ENCODE results near the gene CABP5.
"Not testable (repeated sequence)": the region's sequence is repeated elsewhere in the genome, so short reads cannot be mapped to it uniquely, and the experiment has no call there.

CABP5 gene

GRCh38 chr19:48043675-48044258, at the start of gene CABP5:
TSS of gene CABP5 (minus strand) at chr19:48044079. CDS start at chr19:48043922, 157 bp downstream.
- H3K4me3 Mint-ChIP-seq, result no peak within 1 kb of the TSS
- peaks cover 33% of the 10 kb centered on the region for H3K27me3 Mint-ChIP-seq
- peaks cover 2% of the 10 kb centered on the region for H3K36me3 Mint-ChIP-seq
- no peaks in the 10 kb centered on the region for H3K9me3 Mint-ChIP-seq (ENCODE audit: low read depth)
- H3K4me1 Mint-ChIP-seq (ENCODE audit: low read depth), result no peaks in the 10 kb centered on the region
- H3K27ac Mint-ChIP-seq, result no peak within 1 kb of the TSS

- not testable (repeated sequence) for H3K27ac Mint-ChIP-seq; H3K4me1 Mint-ChIP-seq (ENCODE audit: low read depth); H3K4me3 Mint-ChIP-seq; H3K27me3 Mint-ChIP-seq
- H3K36me3 Mint-ChIP-seq, result peaks cover 21% of the 10 kb centered on the region
- peaks cover 12% of the 10 kb centered on the region for H3K9me3 Mint-ChIP-seq (ENCODE audit: low read depth)
Measured at GRCh38 chr19:48091111-48091718, 47.3 kb upstream of the CABP5 start.

GRCh38 chr19:48090281-48090802, 46.5 kb upstream of the CABP5 start:
- H3K36me3 Mint-ChIP-seq, result peaks cover 17% of the 10 kb centered on the region
- H3K27ac Mint-ChIP-seq, result no peak overlapping the region
- H3K4me3 Mint-ChIP-seq, result no peak overlapping the region
- peaks cover 12% of the 10 kb centered on the region for H3K9me3 Mint-ChIP-seq (ENCODE audit: low read depth)
- peaks cover 6% of the 10 kb centered on the region for H3K27me3 Mint-ChIP-seq
- no peaks in the 10 kb centered on the region for H3K4me1 Mint-ChIP-seq (ENCODE audit: low read depth)

GRCh38 chr19:48088991-48089390, 45.1 kb upstream of the CABP5 start:
- H3K4me1 Mint-ChIP-seq (ENCODE audit: low read depth); H3K9me3 Mint-ChIP-seq (ENCODE audit: low read depth); H3K27ac Mint-ChIP-seq; H3K27me3 Mint-ChIP-seq; H3K4me3 Mint-ChIP-seq; H3K36me3 Mint-ChIP-seq: not testable (repeated sequence)

- Mint-ChIP-seq H3K4me3 (no peak overlapping the region), H3K36me3 (no peaks in the 10 kb centered on the region), H3K27ac (no peak overlapping the region), H3K9me3 (ENCODE audit: low read depth) (no peaks in the 10 kb centered on the region), H3K4me1 (ENCODE audit: low read depth) (no peaks in the 10 kb centered on the region), H3K27me3 (peaks cover 8% of the 10 kb centered on the region)
Measured at GRCh38 chr19:48085904-48086864, 42.3 kb upstream of the CABP5 start.

GRCh38 chr19:48085076-48085475, 41.2 kb upstream of the CABP5 start:
- no peaks in the 10 kb centered on the region for H3K9me3 Mint-ChIP-seq (ENCODE audit: low read depth)
- no peaks in the 10 kb centered on the region for H3K4me1 Mint-ChIP-seq (ENCODE audit: low read depth)
- H3K36me3 Mint-ChIP-seq, result no peaks in the 10 kb centered on the region
- no peak overlapping the region for H3K4me3 Mint-ChIP-seq
- no peak overlapping the region for H3K27ac Mint-ChIP-seq
- peaks cover 8% of the 10 kb centered on the region for H3K27me3 Mint-ChIP-seq

- Mint-ChIP-seq H3K27me3 (peaks cover 3% of the 10 kb centered on the region), H3K27ac (no peak overlapping the region), H3K4me3 (no peak overlapping the region), H3K36me3 (no peaks in the 10 kb centered on the region), H3K4me1 (ENCODE audit: low read depth) (no peaks in the 10 kb centered on the region), H3K9me3 (ENCODE audit: low read depth) (no peaks in the 10 kb centered on the region)
Measured at GRCh38 chr19:48081106-48081505, 37.2 kb upstream of the CABP5 start.

- not testable (repeated sequence) for H3K4me1 Mint-ChIP-seq (ENCODE audit: low read depth); H3K4me3 Mint-ChIP-seq; H3K27ac Mint-ChIP-seq; H3K36me3 Mint-ChIP-seq; H3K27me3 Mint-ChIP-seq; H3K9me3 Mint-ChIP-seq (ENCODE audit: low read depth)
Measured at GRCh38 chr19:48070177-48070769, 26.4 kb upstream of the CABP5 start.

- no peak overlapping the region for H3K27ac Mint-ChIP-seq
- H3K27me3 Mint-ChIP-seq, result peaks cover 5% of the 10 kb centered on the region
- no peaks in the 10 kb centered on the region for H3K9me3 Mint-ChIP-seq (ENCODE audit: low read depth)
- H3K4me1 Mint-ChIP-seq (ENCODE audit: low read depth), result no peaks in the 10 kb centered on the region
- H3K4me3 Mint-ChIP-seq, result no peak overlapping the region
- peaks cover 2% of the 10 kb centered on the region for H3K36me3 Mint-ChIP-seq
Measured at GRCh38 chr19:48069435-48069834, 25.6 kb upstream of the CABP5 start.

GRCh38 chr19:48064509-48064908, 20.6 kb upstream of the CABP5 start:
- H3K36me3 Mint-ChIP-seq, result no peaks in the 10 kb centered on the region
- H3K4me3 Mint-ChIP-seq, result no peak overlapping the region
- H3K9me3 Mint-ChIP-seq (ENCODE audit: low read depth), result no peaks in the 10 kb centered on the region
- no peaks in the 10 kb centered on the region for H3K4me1 Mint-ChIP-seq (ENCODE audit: low read depth)
- H3K27ac Mint-ChIP-seq, result no peak overlapping the region
- H3K27me3 Mint-ChIP-seq, result peaks cover 7% of the 10 kb centered on the region

- H3K36me3 Mint-ChIP-seq, result no peaks in the 10 kb centered on the region
- H3K27ac Mint-ChIP-seq, result no peak overlapping the region
- H3K9me3 Mint-ChIP-seq (ENCODE audit: low read depth), result no peaks in the 10 kb centered on the region
- H3K4me1 Mint-ChIP-seq (ENCODE audit: low read depth), result no peaks in the 10 kb centered on the region
- no peak overlapping the region for H3K4me3 Mint-ChIP-seq
- peaks cover 5% of the 10 kb centered on the region for H3K27me3 Mint-ChIP-seq
Measured at GRCh38 chr19:48061401-48062344, 17.8 kb upstream of the CABP5 start.

- no peaks in the 10 kb centered on the region for H3K4me1 Mint-ChIP-seq (ENCODE audit: low read depth)
- no peaks in the 10 kb centered on the region for H3K36me3 Mint-ChIP-seq
- peaks cover 5% of the 10 kb centered on the region for H3K27me3 Mint-ChIP-seq
- no peak overlapping the region for H3K27ac Mint-ChIP-seq
- no peaks in the 10 kb centered on the region for H3K9me3 Mint-ChIP-seq (ENCODE audit: low read depth)
- no peak overlapping the region for H3K4me3 Mint-ChIP-seq
Measured at GRCh38 chr19:48060381-48060780, 16.5 kb upstream of the CABP5 start.

GRCh38 chr19:48059331-48059730, 15.5 kb upstream of the CABP5 start:
- H3K27me3 Mint-ChIP-seq, result peaks cover 5% of the 10 kb centered on the region
- H3K27ac Mint-ChIP-seq, result no peak overlapping the region
- no peaks in the 10 kb centered on the region for H3K36me3 Mint-ChIP-seq
- H3K4me3 Mint-ChIP-seq, result no peak overlapping the region
- no peaks in the 10 kb centered on the region for H3K9me3 Mint-ChIP-seq (ENCODE audit: low read depth)
- no peaks in the 10 kb centered on the region for H3K4me1 Mint-ChIP-seq (ENCODE audit: low read depth)

- H3K4me1 Mint-ChIP-seq (ENCODE audit: low read depth), result no peaks in the 10 kb centered on the region
Measured at GRCh38 chr19:48053856-48054255, 10.0 kb upstream of the CABP5 start.

More at GRCh38 chr19:48053856-48054255, 10.0 kb upstream of the CABP5 start:
- no peak overlapping the region for H3K4me3 Mint-ChIP-seq
- no peak overlapping the region for H3K27ac Mint-ChIP-seq
- H3K36me3 Mint-ChIP-seq, result peaks cover 6% of the 10 kb centered on the region
- H3K9me3 Mint-ChIP-seq (ENCODE audit: low read depth), result no peaks in the 10 kb centered on the region
- peaks cover 3% of the 10 kb centered on the region for H3K27me3 Mint-ChIP-seq

All from activated naive CD8-positive, alpha-beta T cell (primary cell).